Right lobe of liver (tissue), 6 donors: ENCODE data around the gene MS4A5. TPM values are rescaled to one million over a fixed set of nuclear protein-coding genes. Genes with fewer than 3 reads are reported as not detected.
"Not testable (repeated sequence)": the region's sequence is repeated elsewhere in the genome, so short reads cannot be mapped to it uniquely, and the experiment has no call there.

Source experiments
- ATAC-seq, 4 donors: fragments of 200-7000 bp; cut with Tn5 transposase; one replicate each; pipeline ENCODE4 v1.9.1; 2020; ENCODE audit warnings: mild to moderate bottlenecking in 4 of 4, moderate library complexity in 4 of 4
- DNase-seq, 3 donors: peaks; one replicate each; pipeline ENCODE4 v3.0.0-alpha.2; 2020
- H3K27ac ChIP-seq, 3 donors: fragments of 200-600 bp; one replicate each; pipeline ENCODE4 v1.8.0; 2022
- H3K27me3 ChIP-seq, 2 donors: fragments of 200-600 bp; one replicate each; pipeline ENCODE4 v1.8.0; 2022
- H3K36me3 ChIP-seq, 4 donors: fragments of 200-600 bp; sonication (generic) in 1 of 4; one replicate each; pipeline versions ENCODE4 v1.5.1 to v1.8.0; 2017 to 2022; ENCODE audit warnings: control low read depth in 1 of 4
- H3K4me1 ChIP-seq, 4 donors: fragments of 200-600 bp; sonication (generic) in 1 of 4; one replicate each; pipeline versions ENCODE4 v1.5.1 to v1.8.0; 2017 to 2022; ENCODE audit warnings: control low read depth in 1 of 4
- H3K4me3 ChIP-seq, 3 donors: fragments of 200-600 bp; one replicate each; pipeline ENCODE4 v1.8.0; 2022
- H3K9me3 ChIP-seq, 4 donors: fragments of 200-600 bp; sonication (generic) in 1 of 4; one replicate each; pipeline versions ENCODE4 v1.5.1 to v1.8.0; 2017 to 2022; ENCODE audit warnings: control low read depth in 1 of 4
- CTCF ChIP-seq, 4 donors: fragments of 200-600 bp in 3 of 4; fragments of 450-650 bp in 1 of 4; IDR thresholded peaks; one replicate each; pipeline versions ENCODE4 v1.5.1 to v1.8.0; 2016 to 2022; ENCODE audit warnings: antibody characterized with exemption in 4 of 4, mild to moderate bottlenecking in 2 of 4
- POLR2A ChIP-seq: fragments of 450-650 bp; IDR thresholded peaks from one replicate; pipeline ENCODE4 v1.6.1; 2017; ENCODE audit warnings: antibody characterized with exemption, mild to moderate bottlenecking
- WGBS: methylation state at CpG from one replicate; pipeline ENCODE4 v1.1.6; 2018; ENCODE audit warnings: low coverage, low lambda C conversion rate; ENCODE audit not compliant: insufficient coverage; ENCODE audit errors: missing lambda C conversion rate; 5-methylcytosine and 5-hydroxymethylcytosine counted together
- intact Hi-C, 2 donors: fragments of 100-400 bp; cut with DNase I; formaldehyde crosslinking; loops; one replicate each; pipeline versions ENCODE4 v1.11.2 to v1.14.1; 2022
- total RNA-seq, 6 experiments: library from RNA; depleted of rRNA in 2 of 6; stranded (reverse); fragments of >200 nt in 2 of 6; fragmentation: NEBNext Ultra II Directional in 3 of 6; extraction: Animal tissue kit (Norgen Biotek cat#: 25700) in 3 of 6; gene quantifications; one replicate each; pipeline versions ENCODE4 v1.1.0 to v1.2.4, GENCODE V29; 2016 to 2023
- donor health status: DM: no; HTN: yes; CAD: no.
- donor health status: DM: no; HTN: no; CAD: no.
- donor health status: DM: no; HTN: no; CAD: no.
- donor health status: DM: no; HTN: yes; CAD: no.
- donor health status: DM: no; HTN: yes; CAD: no.

The MS4A5 gene
- total RNA-seq, 6 experiments from 2014 or later: not detected

- DNase-seq (no peak), ATAC-seq (no peak)
- Histone ChIP-seq H3K4me3 (no peak overlapping the region), H3K9me3 (no peaks in the 10 kb centered on the region), H3K36me3 (no peaks in the 10 kb centered on the region), H3K27ac (no peak overlapping the region), H3K4me1 (no peaks in the 10 kb centered on the region), H3K27me3 (no peaks in the 10 kb centered on the region)
- no peak for TF ChIP-seq CTCF (IDR thresholded peaks at IDR 0.05)
- no peak for TF ChIP-seq POLR2A
- intact Hi-C loops: no loop called here
These were observed 17.7 kb downstream of the MS4A5 start for GRCh38 chr11:60447070-60447469.

DNA sequence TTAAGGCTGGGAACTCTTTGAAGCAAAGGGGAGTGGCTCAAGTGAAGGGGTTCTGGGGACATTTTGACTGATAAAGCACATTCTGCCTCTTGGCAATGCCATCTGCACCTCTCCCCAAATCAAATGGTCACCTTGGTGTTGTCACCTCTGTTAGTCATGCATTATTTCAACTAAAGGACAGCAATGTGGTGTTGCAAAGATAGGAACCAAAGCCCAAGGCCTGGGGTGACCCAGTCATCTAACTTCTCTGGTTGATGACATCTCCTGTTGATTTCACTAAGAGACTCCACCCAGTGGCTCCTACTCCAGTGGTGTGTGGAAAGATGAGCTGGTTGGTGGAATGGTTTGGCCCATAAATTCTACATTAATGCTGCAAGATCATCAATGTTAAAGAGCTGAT is 18.5 kb downstream of the MS4A5 start:
- no peaks in the 10 kb centered on the region for H3K36me3 ChIP-seq
- DNase-seq (no peak), ATAC-seq (no peak)
- no peaks in the 10 kb centered on the region for H3K4me1 ChIP-seq
- H3K9me3 ChIP-seq: no peaks in the 10 kb centered on the region
- TF ChIP-seq CTCF (IDR thresholded peaks at IDR 0.05): no peak
- TF ChIP-seq POLR2A: no peak
- no peaks in the 10 kb centered on the region for H3K27me3 ChIP-seq
- no peak overlapping the region for H3K4me3 ChIP-seq
- intact Hi-C loops: no loop called here
- H3K27ac ChIP-seq: no peak overlapping the region

- DNase-seq, intact Hi-C loops, H3K4me3 ChIP-seq, ATAC-seq, H3K27ac ChIP-seq, H3K9me3 ChIP-seq, H3K27me3 ChIP-seq, H3K4me1 ChIP-seq, H3K36me3 ChIP-seq: not testable (repeated sequence)
- WGBS: 60% methylated on average over 1 of the region's 32 CpGs
These were observed 21.8 kb downstream of the MS4A5 start for GRCh38 chr11:60451185-60451584.

- no peaks in the 10 kb centered on the region for H3K4me1 ChIP-seq
- no peak for DNase-seq
- H3K27me3 ChIP-seq: no peaks in the 10 kb centered on the region
- no peak overlapping the region for H3K4me3 ChIP-seq
- H3K36me3 ChIP-seq: no peaks in the 10 kb centered on the region
- H3K9me3 ChIP-seq: no peaks in the 10 kb centered on the region
- TF ChIP-seq CTCF (IDR thresholded peaks at IDR 0.05): no peak
- TF ChIP-seq POLR2A: no peak
- ATAC-seq: no peak
- H3K27ac ChIP-seq: no peak overlapping the region
- intact Hi-C loops: no loop called here
These were observed 24.8 kb downstream of the MS4A5 start for GRCh38 chr11:60454212-60454611.

GRCh38 chr11:60455531-60456042 is 26.2 kb downstream of the MS4A5 start, which contains the start of gene MS4A1:
Gene MS4A1 (plus strand): TSS chr11:60455847. CDS start chr11:60462375, 6,528 bp downstream.
- H3K4me3 ChIP-seq: no peak within 1 kb of the TSS
- intact Hi-C loops: no loop called here
- no peak for DNase-seq
- ATAC-seq: no peak
- WGBS: 27% methylated on average over 4 of the region's 4 CpGs
- H3K27ac ChIP-seq: no peak within 1 kb of the TSS
- H3K36me3 ChIP-seq: no peaks in the 10 kb centered on the region
- H3K27me3 ChIP-seq: no peaks in the 10 kb centered on the region
- H3K4me1 ChIP-seq: no peaks in the 10 kb centered on the region
- no peaks in the 10 kb centered on the region for H3K9me3 ChIP-seq
- TF ChIP-seq CTCF (IDR thresholded peaks at IDR 0.05): no peak
- TF ChIP-seq POLR2A: no peak
